Osteocyte (in vitro differentiated cells): ENCODE data around the gene FBXO28. TPM values are rescaled to one million over a fixed set of nuclear protein-coding genes. Genes with fewer than 3 reads are reported as not detected.

Experiments used
- DNase-seq: peaks from one replicate; pipeline ENCODE4 v3.0.0; 2021; ENCODE audit warnings: mixed read lengths; ENCODE audit not compliant: unreplicated experiment; ENCODE audit errors: extremely low spot score
- H3K27ac Mint-ChIP-seq: one replicate; pipeline ENCODE4 v1.8.0; 2021; ENCODE audit warnings: mild to moderate bottlenecking, mixed read lengths; ENCODE audit not compliant: unreplicated experiment
- H3K27me3 Mint-ChIP-seq: one replicate; pipeline ENCODE4 v1.8.0; 2021; ENCODE audit warnings: mixed read lengths; ENCODE audit not compliant: unreplicated experiment
- H3K36me3 Mint-ChIP-seq: one replicate; pipeline ENCODE4 v1.8.0; 2021; ENCODE audit warnings: mixed read lengths; ENCODE audit not compliant: unreplicated experiment
- H3K4me1 Mint-ChIP-seq: one replicate; pipeline ENCODE4 v1.8.0; 2021; ENCODE audit warnings: mixed read lengths; ENCODE audit not compliant: unreplicated experiment
- H3K4me3 Mint-ChIP-seq: one replicate; pipeline ENCODE4 v1.8.0; 2021; ENCODE audit warnings: mild to moderate bottlenecking, moderate library complexity, mixed read lengths; ENCODE audit not compliant: unreplicated experiment
- H3K9me3 Mint-ChIP-seq: one replicate; pipeline ENCODE4 v1.8.0; 2021; ENCODE audit warnings: mixed read lengths; ENCODE audit not compliant: unreplicated experiment
- CTCF ChIP-seq: fragments of 200-600 bp; sonication (generic); IDR thresholded peaks from 2 replicates; pipeline ENCODE4 v1.5.0; 2021; ENCODE audit warnings: antibody characterized with exemption, mild to moderate bottlenecking, moderate library complexity
- total RNA-seq: library from RNA; stranded (reverse); gene quantifications from 2 replicates; pipeline ENCODE4 v1.2.1, GENCODE V29; 2021

Gene FBXO28
- total RNA-seq, 1 donor from 2014 or later: 28.1 TPM

GRCh38 chr1:224127925-224128819 lies 14.3 kb downstream of the FBXO28 start:
- no peaks in the 10 kb centered on the region for H3K27me3 Mint-ChIP-seq
- DNase-seq: no peak
- H3K4me1 Mint-ChIP-seq: peaks cover 20% of the 10 kb centered on the region
- peaks cover 11% of the 10 kb centered on the region for H3K9me3 Mint-ChIP-seq
- no peak overlapping the region for H3K27ac Mint-ChIP-seq
- peaks cover 28% of the 10 kb centered on the region for H3K36me3 Mint-ChIP-seq
- H3K4me3 Mint-ChIP-seq: no peak overlapping the region
- TF ChIP-seq CTCF: no peak

GRCh38 chr1:224131253-224131652 lies 17.3 kb downstream of the FBXO28 start:
- Mint-ChIP-seq H3K36me3 (peaks cover 33% of the 10 kb centered on the region), H3K4me1 (peaks cover 13% of the 10 kb centered on the region), H3K9me3 (peaks cover 11% of the 10 kb centered on the region), H3K27me3 (no peaks in the 10 kb centered on the region), H3K4me3 (no peak overlapping the region), H3K27ac (no peak overlapping the region)
- no peak for TF ChIP-seq CTCF
- no peak for DNase-seq

GRCh38 chr1:224132901-224133300 lies 19.0 kb downstream of the FBXO28 start:
- H3K27ac Mint-ChIP-seq: no peak overlapping the region
- peaks cover 11% of the 10 kb centered on the region for H3K9me3 Mint-ChIP-seq
- no peak for TF ChIP-seq CTCF
- peaks cover 6% of the 10 kb centered on the region for H3K4me1 Mint-ChIP-seq
- DNase-seq: no peak
- H3K4me3 Mint-ChIP-seq: no peak overlapping the region
- no peaks in the 10 kb centered on the region for H3K27me3 Mint-ChIP-seq
- H3K36me3 Mint-ChIP-seq: peaks cover 35% of the 10 kb centered on the region

GRCh38 chr1:224133741-224134299 lies 19.9 kb downstream of the FBXO28 start:
- no peak for DNase-seq
- no peaks in the 10 kb centered on the region for H3K4me1 Mint-ChIP-seq
- peaks cover 11% of the 10 kb centered on the region for H3K9me3 Mint-ChIP-seq
- H3K4me3 Mint-ChIP-seq: no peak overlapping the region
- no peak for TF ChIP-seq CTCF
- no peak overlapping the region for H3K27ac Mint-ChIP-seq
- H3K27me3 Mint-ChIP-seq: no peaks in the 10 kb centered on the region
- H3K36me3 Mint-ChIP-seq: peaks cover 35% of the 10 kb centered on the region

GRCh38 chr1:224137518-224137917 lies 23.6 kb downstream of the FBXO28 start:
- H3K27me3 Mint-ChIP-seq: no peaks in the 10 kb centered on the region
- no peaks in the 10 kb centered on the region for H3K4me1 Mint-ChIP-seq
- H3K36me3 Mint-ChIP-seq: peaks cover 20% of the 10 kb centered on the region
- TF ChIP-seq CTCF: no peak
- H3K4me3 Mint-ChIP-seq: no peak overlapping the region
- H3K9me3 Mint-ChIP-seq: no peaks in the 10 kb centered on the region
- no peak for DNase-seq
- no peak overlapping the region for H3K27ac Mint-ChIP-seq
